Limb (tissue), 2 donors: ENCODE measurements around the gene ZRANB1.
A peak's percentile ranks its signal among the peaks of the same experiment; 100 is the strongest.
"Not testable (repeated sequence)": the region's sequence is repeated elsewhere in the genome, so short reads cannot be mapped to it uniquely, and the experiment has no call there.

ENCODE experiments used
- DNase-seq, 2 donors: peaks; one replicate each; pipeline ENCODE4 v3.0.0-alpha.2; 2016; ENCODE audit errors: extremely low spot score in 2 of 2

ZRANB1 gene

DNA sequence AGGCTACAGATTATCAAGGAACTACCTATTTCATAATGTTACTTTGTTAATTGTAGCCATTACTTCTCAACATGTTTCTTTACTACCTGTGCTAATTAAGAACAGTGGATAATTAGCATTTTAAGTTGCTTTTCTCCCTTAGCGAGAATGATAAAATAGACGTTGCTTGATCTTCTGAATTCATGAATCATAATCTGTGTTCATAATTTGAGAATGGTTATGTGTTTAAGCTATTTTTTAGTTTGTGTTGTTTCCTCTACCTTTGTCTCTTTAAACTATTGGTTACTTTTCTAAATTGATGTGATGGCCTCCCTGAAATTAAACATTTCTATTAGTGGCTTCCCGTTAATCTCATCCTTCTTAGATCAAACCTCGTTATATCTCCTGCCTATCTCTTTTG is at the start of gene ZRANB1:
Gene ZRANB1 (plus strand): TSS at position 301 of the 400 bp plus-strand sequence. CDS start 371 bp downstream, outside the sequence.
- no peak for DNase-seq

GRCh38 chr10:124892905-124893304 is 49.0 kb upstream of the ZRANB1 start:
- no peak for DNase-seq

DNA sequence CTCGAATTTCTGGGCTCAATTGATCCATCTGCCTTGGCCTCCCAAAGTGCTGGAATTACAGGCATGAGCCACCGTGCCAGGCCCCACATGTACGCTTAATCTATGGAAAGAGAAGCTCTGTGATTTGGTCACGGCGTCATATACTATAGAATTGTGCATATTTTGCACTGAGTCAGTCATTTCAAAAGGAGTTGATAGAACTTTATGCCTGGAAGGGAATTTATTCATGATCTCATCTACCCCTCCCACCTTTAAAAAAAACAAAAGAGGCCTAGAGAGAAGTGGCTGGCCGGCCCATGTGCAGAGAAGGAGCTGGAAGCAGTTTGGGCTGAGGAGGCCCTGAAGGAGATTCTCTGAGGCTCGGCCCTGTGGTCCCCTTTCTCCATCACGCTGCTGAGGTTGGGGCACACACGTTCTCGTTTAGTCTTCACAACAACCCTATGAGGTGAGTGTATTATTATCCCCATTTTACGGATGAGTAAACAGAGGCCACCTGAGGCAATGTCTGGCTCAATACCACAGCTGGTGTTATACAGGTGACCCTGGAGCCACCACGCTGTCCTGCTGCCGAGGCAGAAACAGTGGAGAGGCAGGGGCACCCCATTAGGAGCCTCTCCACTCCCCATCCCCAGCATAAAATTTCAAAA is 47.2 kb upstream of the ZRANB1 start:
- DNase-seq: no peak

DNA sequence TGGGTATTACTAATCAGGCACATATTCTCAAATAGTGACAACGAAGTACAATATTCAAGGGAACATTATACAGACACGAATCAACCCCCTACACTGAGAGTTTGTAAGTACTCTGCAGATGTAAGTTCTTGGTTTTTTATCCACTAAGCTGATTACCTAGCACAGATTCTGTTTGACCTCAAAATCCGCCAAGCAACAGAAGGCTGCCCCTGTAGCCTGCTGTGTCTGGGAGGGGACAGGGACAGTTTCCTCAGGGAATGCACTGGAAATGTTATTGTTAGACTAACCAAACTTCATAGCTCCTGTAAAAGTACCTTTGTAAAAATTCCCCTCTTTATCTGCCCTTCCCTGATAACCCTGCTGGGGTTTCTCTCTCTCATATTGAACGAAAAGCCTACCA is 45.2 kb upstream of the ZRANB1 start:
- no peak for DNase-seq

- no peak for DNase-seq
Measured at GRCh38 chr10:124898471-124898870, 43.5 kb upstream of the ZRANB1 start.

- no peak for DNase-seq
Measured at GRCh38 chr10:124899151-124899550, 42.8 kb upstream of the ZRANB1 start.

GRCh38 chr10:124902462-124902861 is 39.5 kb upstream of the ZRANB1 start:
- DNase-seq: no peak

DNA sequence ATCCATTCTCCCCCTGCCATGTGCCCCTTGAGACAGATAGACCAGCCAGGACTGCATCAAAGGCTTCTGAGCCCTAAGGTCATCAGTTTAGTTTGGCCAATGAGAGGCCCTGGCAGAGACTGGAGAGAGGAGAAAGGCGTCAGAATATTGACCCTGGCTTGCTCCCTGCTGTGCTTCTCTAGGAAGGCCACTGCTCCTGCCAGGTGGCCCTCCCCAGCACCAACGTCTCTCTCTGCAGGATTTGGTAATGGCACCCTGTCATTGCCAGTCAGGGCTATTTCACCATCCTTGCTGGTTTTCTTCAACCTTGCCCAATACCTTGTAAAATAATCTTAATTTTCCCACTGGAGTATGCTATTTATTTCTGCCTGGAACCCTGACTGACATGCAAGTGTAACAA is 38.8 kb upstream of the ZRANB1 start:
- no peak for DNase-seq

DNA sequence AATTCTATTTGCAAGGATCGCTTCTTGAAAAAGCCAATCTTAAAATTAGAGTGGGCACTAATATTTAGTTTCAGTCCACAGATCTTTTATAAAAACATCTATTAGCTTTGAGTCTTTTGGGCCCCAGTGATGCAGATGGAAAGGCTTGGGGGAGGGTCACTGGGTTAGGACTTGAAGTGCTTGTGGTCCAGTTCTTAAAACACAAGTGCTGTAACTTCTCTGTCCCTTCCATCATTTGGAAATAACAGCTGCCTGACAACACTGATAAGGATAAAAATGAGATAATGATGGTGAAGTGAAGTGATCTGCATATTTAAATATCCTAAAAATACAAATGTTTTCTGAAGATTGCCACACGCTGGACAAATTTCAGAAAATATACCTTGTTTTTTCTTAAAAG is 37.1 kb upstream of the ZRANB1 start:
- no peak for DNase-seq

DNA sequence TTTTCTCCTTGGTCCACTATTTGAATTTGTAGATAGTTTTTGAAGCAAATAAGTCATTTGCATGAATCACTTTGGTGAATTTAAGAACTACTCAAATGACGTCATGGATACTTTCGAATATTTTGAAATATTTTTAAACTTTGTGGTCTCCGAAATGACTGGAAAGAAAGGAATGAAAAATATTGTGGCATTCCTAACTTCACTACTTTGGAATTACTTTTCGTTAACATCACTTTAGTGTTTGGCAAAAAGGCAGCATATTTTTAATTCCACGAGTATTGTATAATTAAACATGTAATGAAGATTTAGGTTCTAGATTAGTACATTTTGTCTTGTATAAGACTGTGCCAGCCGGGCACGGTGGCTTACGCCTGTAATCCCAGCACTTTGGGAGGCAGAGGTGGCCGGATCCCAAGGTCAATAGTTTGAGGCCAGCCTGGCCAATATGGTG is 35.3 kb upstream of the ZRANB1 start:
- no peak for DNase-seq

GRCh38 chr10:124909563-124909962 is 32.4 kb upstream of the ZRANB1 start:
- no peak for DNase-seq

DNA sequence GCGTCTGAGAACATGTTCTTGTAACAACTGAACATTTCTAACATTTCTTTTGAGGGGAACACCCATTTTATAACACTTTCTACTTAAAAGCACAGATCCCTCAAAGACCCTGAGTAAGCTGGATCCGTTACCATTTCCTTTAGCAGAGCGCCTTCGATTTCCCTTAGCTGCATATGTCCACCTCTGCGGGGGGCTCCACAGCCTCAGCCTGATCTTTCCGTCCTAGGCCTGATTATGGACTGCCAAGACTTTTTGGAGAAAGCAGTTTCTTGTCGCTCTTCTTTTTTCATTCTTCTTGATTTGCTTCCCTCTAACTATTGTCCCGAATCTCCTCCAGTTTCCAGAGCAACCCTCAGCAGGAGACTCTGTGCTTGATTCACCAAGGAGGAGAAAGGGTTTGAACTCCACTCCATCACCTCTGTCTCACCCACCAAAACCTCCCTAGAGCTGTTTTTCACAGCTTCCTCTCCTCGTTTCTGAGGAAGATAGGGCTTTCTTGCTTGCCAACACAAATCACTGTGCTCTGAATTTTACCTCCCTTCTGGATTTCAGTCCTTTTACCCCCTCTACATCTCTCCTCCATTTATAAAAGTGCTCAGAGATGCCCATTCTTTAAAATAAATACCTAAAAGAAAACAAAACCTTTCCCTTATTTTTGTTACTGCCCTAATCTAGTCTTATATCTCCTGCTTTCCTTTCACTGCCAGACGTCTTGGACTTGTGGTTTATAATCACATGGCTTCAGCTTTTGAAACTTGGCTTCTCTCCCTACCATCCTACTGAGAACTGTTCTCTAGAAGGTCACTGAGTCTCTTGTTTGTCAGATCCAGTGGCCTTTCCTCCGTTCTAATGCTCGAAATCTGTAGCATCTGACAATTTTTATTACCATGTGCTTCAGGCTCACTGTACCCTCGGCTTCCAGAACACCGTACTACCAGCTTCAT is 30.5 kb upstream of the ZRANB1 start:
- no peak for DNase-seq

DNA sequence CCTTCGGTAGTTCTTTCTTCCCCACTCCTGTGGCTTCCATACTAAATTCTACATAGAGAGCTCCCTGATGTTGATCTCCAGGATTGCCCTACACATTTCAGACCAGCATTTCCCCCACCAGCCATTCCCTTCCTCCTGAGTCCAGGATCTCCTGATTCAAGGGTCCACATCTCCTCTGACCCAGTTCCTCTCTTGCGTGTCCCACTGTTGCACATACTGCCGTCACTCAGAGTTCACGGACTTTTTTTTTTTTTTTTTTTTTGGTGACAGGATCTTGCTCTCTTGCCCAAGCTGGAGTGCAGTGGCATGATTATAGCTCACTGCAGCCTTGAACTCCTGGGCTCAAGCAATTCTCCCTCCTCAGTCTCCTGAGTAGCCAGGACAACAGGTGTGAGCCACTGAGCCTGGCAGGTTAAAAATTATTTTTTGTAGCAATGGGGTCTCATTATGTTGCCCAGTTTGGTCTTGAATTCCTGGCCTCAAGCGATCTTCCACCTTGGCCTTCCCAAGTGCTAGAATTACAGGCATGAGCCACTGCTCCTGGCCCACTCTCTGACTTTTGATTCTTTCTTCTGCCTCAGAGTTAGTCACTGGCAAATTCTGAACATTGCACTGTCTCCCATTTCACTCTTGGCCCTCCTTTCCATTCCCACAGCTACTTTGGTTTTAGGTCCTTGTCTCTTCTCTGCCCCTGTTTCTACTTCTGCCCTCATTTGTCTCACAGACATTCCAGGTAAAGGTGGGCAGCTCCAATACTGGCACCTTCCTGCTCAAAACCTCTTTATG is 29.6 kb upstream of the ZRANB1 start:
- no peak for DNase-seq

- DNase-seq: no peak
Measured at GRCh38 chr10:124913167-124913566, 28.8 kb upstream of the ZRANB1 start.

- DNase-seq: not testable (repeated sequence)
Measured at GRCh38 chr10:124914398-124914797, 27.5 kb upstream of the ZRANB1 start.

- peak in 1 of 2 donors; percentile 6 for DNase-seq
Measured at GRCh38 chr10:124916098-124916584, 25.8 kb upstream of the ZRANB1 start.

DNA sequence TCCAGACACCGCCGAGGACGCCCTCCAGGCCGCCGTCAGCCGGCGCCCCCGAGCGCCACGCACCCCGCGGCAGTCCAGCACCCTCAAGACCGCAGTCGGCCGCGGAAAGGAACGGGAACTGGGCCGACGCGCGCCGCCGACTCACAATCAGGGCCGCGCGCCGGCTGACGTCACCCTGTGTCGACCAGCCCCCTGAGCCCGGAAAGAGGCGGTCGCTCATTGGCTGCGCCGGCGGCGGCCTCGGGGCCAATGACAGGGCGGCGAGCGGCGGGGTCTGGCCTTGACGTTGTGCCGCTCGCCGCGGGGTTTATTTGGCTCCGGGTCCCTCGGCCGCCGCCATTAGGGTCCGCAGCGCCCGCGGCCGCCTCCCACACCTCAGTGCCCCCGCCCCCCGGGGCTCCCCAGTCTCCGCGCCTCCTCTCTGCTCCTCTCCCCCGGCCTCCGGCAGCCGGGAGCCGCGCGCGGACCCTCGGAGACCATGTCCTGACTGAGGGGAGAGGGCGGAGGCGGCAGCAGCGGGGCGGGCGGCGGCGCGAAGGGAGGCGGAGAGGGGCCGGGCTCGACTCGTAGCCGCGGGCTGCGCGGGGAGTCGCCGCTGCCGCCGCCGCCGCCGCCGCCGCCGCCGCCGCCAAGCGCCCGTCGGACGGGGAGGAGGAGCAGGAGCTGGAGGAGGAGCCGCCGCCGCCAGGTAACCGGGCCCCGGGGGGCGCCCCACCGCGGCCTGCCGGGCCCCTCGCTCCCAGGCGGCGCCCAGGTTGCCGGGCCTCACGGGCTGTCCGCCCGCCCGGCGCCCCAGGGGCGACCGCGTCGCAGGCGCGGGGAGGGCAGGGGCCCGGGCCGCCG is 25.1 kb upstream of the ZRANB1 start:
- DNase-seq: peak; percentile 93 to 99

DNA sequence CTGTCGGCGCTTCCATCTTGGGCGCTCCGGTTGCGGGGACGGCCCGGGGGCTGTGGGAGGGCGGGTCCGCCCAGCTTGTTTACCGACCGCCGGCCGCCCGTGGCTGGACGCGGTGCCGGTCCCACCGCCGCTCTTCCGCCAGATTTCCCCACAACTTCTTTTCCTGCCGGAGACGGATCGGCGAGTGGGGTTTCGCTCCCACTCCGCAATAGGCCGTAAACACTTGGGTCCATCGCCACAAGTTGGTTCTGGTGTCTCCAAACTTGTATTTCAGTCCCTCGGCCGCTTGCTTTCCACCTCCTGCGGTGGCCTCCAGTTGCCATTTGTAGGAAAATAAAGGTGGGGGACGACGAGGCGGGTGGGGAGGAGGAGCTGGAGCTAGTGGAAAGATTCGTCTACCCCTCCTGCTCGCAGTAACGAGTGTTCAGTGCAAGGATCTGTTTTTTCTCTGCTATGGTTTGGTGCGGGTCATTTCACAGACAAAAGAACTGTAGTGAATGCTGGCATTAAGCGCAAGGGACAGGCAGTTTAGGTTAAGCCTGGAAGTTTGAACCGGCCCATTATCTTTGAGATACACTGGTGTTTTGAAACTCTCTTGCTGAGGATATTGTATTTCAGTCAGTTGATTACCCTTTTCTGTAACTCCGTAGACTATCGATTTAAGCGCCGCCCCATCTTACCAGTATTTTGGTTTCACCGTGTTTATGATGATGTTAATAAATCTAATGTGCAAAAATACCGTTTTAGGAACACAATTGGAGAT is 24.3 kb upstream of the ZRANB1 start:
- DNase-seq: peak; percentile 33 to 75

GRCh38 chr10:124918191-124918830 is 23.6 kb upstream of the ZRANB1 start:
- no peak for DNase-seq
